HG03135 (cell line): ENCODE measurements around the gene ICAM3.
"Not testable (repeated sequence)": the region's sequence is repeated elsewhere in the genome, so short reads cannot be mapped to it uniquely, and the experiment has no call there.

Experiments
- ATAC-seq: cut with Tn5 transposase; IDR thresholded peaks from one replicate; pipeline ENCODE4 v1.9.1; 2021; ENCODE audit warnings: mild to moderate bottlenecking, moderate library complexity; ENCODE audit not compliant: unreplicated experiment

ICAM3 gene

GRCh38 chr19:10339380-10339960 is at the start of gene ICAM3:
Gene ICAM3, minus strand, starts transcription at chr19:10339624. Its CDS starts 10 bp downstream, at chr19:10339614.
- ATAC-seq, result no peak

- ATAC-seq, result no peak
These were observed 49.5 kb upstream of the ICAM3 start for GRCh38 chr19:10388957-10389356.

- ATAC-seq, result no peak
These were observed 45.2 kb upstream of the ICAM3 start for GRCh38 chr19:10384580-10384979.

GRCh38 chr19:10383223-10383499 is 43.7 kb upstream of the ICAM3 start:
- not testable (repeated sequence) for ATAC-seq

GRCh38 chr19:10380313-10381102 is 41.1 kb upstream of the ICAM3 start, which contains the start of gene TYK2:
Gene TYK2, minus strand, starts transcription at chr19:10380572. Its CDS starts 2,166 bp downstream, at chr19:10378406.
- ATAC-seq, result peak; percentile 90

GRCh38 chr19:10379880-10380312 is 40.5 kb upstream of the ICAM3 start:
- ATAC-seq, result no peak

- ATAC-seq, result no peak
These were observed 38.7 kb upstream of the ICAM3 start for GRCh38 chr19:10378124-10378523.

- not testable (repeated sequence) for ATAC-seq
These were observed 37.8 kb upstream of the ICAM3 start for GRCh38 chr19:10377140-10377640.

GRCh38 chr19:10374931-10375330 is 35.5 kb upstream of the ICAM3 start:
- no peak for ATAC-seq

GRCh38 chr19:10372690-10373089 is 33.3 kb upstream of the ICAM3 start:
- ATAC-seq, result no peak

GRCh38 chr19:10368101-10368803 is 28.8 kb upstream of the ICAM3 start:
- no peak for ATAC-seq

- ATAC-seq, result not testable (repeated sequence)
These were observed 27.6 kb upstream of the ICAM3 start for GRCh38 chr19:10366950-10367512.

- ATAC-seq, result no peak
These were observed 26.1 kb upstream of the ICAM3 start for GRCh38 chr19:10365518-10365917.

GRCh38 chr19:10364644-10365043 is 25.2 kb upstream of the ICAM3 start:
- no peak for ATAC-seq

- no peak for ATAC-seq
These were observed 24.4 kb upstream of the ICAM3 start for GRCh38 chr19:10363789-10364281.

- no peak for ATAC-seq
These were observed 22.8 kb upstream of the ICAM3 start for GRCh38 chr19:10362259-10362658.

- no peak for ATAC-seq
These were observed 22.2 kb upstream of the ICAM3 start for GRCh38 chr19:10361569-10362011.

- ATAC-seq, result no peak
These were observed 17.0 kb upstream of the ICAM3 start for GRCh38 chr19:10356431-10356830.

GRCh38 chr19:10353793-10354391 is 14.5 kb upstream of the ICAM3 start:
- ATAC-seq, result no peak

- ATAC-seq, result no peak
These were observed 13.6 kb upstream of the ICAM3 start for GRCh38 chr19:10352764-10353671.
